GM21529 (cell line): ENCODE data around the gene MSRB3.
"Not testable (repeated sequence)": the region's sequence is repeated elsewhere in the genome, so short reads cannot be mapped to it uniquely, and the experiment has no call there.

Source experiments
- ATAC-seq: cut with Tn5 transposase; IDR thresholded peaks from one replicate; pipeline ENCODE4 v1.9.1; 2021; ENCODE audit not compliant: unreplicated experiment

MSRB3 gene

GRCh38 chr12:65287426-65287825 is 8.9 kb downstream of the MSRB3 start:
- ATAC-seq = no peak

- ATAC-seq = no peak
These were observed 13.8 kb downstream of the MSRB3 start for GRCh38 chr12:65292241-65292640.

- ATAC-seq = no peak
These were observed 15.3 kb downstream of the MSRB3 start for GRCh38 chr12:65293735-65294134.

GRCh38 chr12:65294641-65295262 is 16.3 kb downstream of the MSRB3 start:
- ATAC-seq = no peak

DNA sequence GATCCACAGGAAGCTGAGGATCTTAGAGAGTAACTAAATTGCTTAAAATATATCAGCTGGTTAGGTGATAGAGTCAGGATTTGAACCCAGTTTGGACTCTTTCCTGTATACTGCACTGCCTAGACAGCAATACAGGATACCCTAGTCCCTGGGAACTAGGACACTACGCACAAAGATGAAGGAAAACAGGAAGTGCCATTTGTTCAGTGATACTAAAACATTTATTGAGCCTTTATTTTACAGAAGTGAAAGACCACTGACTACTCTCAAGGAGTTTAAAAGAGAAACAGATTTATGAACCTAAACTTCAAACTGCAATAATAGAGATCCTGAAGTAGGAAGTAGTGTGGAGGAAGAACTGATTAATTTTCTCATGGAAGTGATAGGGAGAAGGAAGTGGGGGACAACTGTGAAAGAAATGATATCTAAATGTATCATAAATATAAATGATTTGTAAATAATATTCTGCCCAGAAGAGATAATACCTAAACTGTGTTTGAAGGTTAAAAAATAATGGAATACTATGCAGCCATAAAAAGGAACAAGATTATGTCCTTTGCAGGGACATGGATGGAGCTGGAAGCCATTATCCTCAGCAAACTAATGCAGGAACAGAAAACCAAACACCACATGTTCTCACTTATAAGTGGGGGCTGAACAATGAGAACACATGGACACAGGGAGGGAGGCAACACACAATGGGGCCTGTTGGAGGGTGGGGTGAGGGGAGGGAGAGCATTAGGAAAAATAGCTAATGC is 18.2 kb downstream of the MSRB3 start:
- ATAC-seq = no peak

GRCh38 chr12:65300097-65300496 is 21.6 kb downstream of the MSRB3 start:
- ATAC-seq = no peak

- ATAC-seq = no peak
These were observed 22.3 kb downstream of the MSRB3 start for GRCh38 chr12:65300679-65301349.

- ATAC-seq = no peak
These were observed 24.4 kb downstream of the MSRB3 start for GRCh38 chr12:65302891-65303290.

- no peak for ATAC-seq
These were observed 27.0 kb downstream of the MSRB3 start for GRCh38 chr12:65305346-65305950.

- no peak for ATAC-seq
These were observed 28.1 kb downstream of the MSRB3 start for GRCh38 chr12:65306366-65307168.

DNA sequence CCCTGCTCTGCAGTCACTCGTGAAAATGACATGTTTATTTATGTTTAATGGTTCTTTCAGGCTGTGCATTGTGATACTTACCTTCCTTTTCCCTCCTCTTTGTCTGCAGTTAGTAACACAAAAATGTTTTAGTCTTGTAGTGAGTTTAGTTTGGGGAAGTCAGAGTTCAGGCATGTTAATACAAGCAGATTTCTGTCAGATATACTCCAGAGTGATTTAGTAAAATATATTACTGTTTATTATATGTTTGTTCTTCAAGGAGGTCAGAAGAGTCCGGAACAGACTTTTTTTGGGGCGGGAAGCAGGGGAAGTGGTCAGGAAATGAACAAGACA is 28.7 kb downstream of the MSRB3 start:
- ATAC-seq = no peak

DNA sequence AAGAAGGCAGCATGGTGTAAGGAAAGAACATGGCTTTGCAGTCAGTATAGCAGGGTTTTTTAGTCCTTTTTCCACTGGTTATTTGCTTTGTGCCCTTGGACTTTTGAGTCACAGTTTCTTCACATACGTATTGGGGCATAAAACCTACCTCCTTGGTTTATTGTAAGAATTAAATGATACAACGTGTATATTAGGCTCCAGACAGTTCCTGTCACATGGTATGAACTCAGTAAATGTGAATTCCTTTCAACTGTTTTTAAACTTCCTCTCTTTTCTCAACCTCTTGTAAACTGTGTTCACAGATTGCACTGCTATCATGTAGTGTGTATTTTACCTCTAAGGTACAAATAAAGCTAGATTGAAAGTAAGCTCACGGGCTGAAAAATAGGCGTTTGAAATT is 29.5 kb downstream of the MSRB3 start:
- no peak for ATAC-seq

GRCh38 chr12:65308601-65309071 is 30.2 kb downstream of the MSRB3 start:
- no peak for ATAC-seq

DNA sequence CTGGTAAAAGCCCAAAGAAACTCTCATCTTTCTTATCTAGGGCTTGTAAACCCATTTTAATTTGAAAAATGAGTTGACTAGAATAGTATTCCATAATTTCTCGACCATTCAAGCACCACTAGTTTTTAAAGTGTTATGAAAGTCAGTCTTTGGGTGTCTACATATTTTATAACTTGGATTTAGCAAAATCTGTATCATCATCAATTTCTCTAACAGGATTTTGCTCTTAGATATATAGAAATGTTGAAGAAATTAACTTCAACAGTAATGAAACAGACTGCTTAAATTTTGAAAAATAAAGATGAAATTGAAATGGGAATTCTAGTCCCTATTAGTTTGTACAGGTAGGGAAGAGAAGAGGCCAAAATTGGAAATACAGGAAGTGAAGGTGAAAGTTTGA is 32.8 kb downstream of the MSRB3 start:
- no peak for ATAC-seq

- no peak for ATAC-seq
These were observed 35.3 kb downstream of the MSRB3 start for GRCh38 chr12:65313719-65314317.

DNA sequence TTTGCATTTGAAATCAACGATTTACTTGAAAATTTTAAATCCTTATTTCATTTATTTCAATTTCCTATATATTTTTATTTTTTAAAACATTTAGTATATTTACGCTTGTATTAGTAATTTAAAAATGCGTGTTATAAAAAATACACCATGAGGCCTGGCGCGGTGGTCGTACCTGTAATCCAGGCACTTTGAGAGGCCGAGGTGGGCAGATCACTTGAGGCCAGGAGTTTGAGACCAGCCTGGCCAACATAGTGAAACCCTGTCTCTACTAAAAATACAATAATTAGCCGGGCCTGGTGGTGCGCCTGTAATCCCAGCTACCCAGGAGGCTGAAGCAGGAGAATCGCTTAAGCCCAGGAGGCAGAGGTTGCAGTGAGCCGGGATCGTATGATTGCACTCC is 36.8 kb downstream of the MSRB3 start:
- ATAC-seq = not testable (repeated sequence)

DNA sequence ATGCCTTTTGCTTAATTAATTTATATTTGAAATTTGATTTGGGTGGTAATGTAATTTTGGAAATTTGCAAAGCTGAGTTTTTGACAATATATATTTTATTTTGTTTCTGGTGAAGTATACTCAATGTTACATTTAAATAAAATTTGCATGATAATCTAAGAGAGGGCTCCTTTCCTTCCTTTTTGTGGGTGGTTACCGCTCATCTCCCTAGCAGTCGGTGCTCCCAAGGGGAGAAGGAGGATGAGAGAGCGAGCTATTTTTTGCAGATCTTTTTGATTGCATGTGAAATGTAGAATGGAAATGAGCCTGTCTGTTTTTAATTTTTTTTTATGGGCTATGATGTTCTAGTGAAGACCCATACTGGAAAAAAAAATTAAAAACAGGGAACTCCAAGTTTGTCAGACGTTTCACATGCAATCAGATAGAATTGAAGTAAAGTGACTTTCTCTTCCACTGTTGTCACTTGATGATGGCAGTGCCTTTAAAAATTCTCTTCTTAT is 39.8 kb downstream of the MSRB3 start:
- no peak for ATAC-seq

- no peak for ATAC-seq
These were observed 41.3 kb downstream of the MSRB3 start for GRCh38 chr12:65319688-65320200.

- ATAC-seq = no peak
These were observed 44.6 kb downstream of the MSRB3 start for GRCh38 chr12:65323070-65323469.

DNA sequence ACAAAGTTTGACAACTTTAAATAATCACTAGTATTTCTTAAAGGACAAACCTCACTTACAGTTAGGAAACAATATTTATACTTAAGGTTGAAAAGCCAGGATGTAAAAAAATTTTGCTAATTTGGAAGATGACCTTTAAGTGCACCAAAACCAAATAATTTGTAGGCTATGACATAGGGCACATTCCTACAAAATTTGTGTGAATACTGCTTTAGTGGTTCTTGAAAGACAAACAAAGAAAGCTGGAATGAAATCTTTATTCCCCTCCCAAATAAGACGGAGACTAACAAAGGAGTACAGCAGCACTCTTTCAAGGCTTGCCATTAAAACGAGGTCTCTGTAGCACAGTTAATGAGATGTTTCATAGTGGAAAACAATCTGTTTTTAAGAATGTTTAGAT is 45.6 kb downstream of the MSRB3 start:
- ATAC-seq = no peak
